ENCODE data around the gene RARS2. TPM values are rescaled to one million over a fixed set of nuclear protein-coding genes. Genes with fewer than 3 reads are reported as not detected.

Gene RARS2
- total RNA-seq, 4 donors from 2014 or later: 11.4 to 21.1 (median 13.4) TPM

DNA sequence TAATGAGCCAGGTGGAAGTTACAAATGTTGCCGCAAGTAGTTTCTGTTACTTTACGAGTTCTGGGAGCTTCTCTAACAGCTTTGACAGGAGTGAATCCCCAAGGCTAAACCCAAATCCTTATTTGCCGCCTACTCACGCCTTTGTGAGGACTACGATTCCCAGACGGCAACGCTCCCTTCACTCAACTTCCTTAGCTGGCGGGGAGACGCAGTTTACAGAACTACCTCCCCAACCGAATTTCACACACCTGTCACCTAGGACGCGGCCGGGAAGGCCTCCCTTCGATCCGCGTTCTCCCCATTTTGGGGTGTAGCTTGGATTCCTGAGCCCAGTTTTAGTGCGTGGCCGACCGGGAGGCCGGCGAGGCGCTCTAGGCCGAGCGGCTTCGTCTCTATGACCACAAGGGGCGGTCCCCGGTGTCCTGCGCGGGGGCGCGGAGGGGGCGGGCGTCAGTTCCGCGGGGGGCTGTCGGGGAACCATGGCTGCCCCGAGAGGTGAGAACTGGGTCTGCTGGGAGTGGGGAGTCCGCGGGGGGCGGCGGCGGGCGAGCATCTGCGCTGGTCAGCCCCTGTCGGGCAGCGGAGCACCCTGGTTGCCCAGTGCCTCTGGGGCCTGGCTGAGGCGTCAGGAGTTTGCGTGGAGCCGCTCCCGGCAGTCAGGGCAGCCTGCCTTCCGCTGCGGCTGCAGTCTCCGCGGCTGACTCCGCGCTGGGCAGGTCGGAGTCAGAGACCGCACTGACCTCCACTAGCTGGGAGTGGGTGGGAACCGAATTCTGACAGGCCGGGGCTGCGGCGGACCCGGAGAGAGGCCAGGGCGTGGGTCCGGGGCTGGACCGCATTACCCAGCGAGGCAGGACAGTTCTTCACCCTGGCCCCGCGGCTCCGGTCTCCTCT, 117.0 kb downstream of the RARS2 start, which contains the start of gene SLC35A1:
TSS of gene SLC35A1 (plus strand) at position 450 of the 894 bp plus-strand sequence. CDS start at position 480, 30 bp downstream.
- Histone ChIP-seq H3K27me3 (no peaks in the 10 kb centered on the region), H3K4me1 (peaks cover 7% of the 10 kb centered on the region in 2 donors), H3K27ac (peak within 1 kb of the TSS; percentile 89 to 98 (median 94)), H3K9me3 (no peaks in the 10 kb centered on the region), H3K4me3 (peak within 1 kb of the TSS; percentile 74 to 100 (median 90)), H3K36me3 (no peaks in the 10 kb centered on the region)
- TF ChIP-seq, protein P1, sequence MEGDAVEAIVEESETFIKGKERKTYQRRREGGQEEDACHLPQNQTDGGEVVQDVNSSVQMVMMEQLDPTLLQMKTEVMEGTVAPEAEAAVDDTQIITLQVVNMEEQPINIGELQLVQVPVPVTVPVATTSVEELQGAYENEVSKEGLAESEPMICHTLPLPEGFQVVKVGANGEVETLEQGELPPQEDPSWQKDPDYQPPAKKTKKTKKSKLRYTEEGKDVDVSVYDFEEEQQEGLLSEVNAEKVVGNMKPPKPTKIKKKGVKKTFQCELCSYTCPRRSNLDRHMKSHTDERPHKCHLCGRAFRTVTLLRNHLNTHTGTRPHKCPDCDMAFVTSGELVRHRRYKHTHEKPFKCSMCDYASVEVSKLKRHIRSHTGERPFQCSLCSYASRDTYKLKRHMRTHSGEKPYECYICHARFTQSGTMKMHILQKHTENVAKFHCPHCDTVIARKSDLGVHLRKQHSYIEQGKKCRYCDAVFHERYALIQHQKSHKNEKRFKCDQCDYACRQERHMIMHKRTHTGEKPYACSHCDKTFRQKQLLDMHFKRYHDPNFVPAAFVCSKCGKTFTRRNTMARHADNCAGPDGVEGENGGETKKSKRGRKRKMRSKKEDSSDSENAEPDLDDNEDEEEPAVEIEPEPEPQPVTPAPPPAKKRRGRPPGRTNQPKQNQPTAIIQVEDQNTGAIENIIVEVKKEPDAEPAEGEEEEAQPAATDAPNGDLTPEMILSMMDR (IDR thresholded peaks at IDR 0.05 in 4 of 5, conservative IDR thresholded peaks at IDR 0.05 in 1 of 5): peak in 4 of 5 experiments; percentile 14 to 58 (median 33)
- peak; percentile 60 to 61 for TF ChIP-seq POLR2A (IDR thresholded peaks at IDR 0.05)
- intact Hi-C loops (cut with DNase I; ENCODE audit: low total_unique reads) (loop anchor here (1.0 to 5.0 kb wide), 3 partner anchors 64 to 320 kb away; partner anchors contain the start of gene SMIM8), in situ Hi-C loops (cut with MboI; ENCODE audit: low sequenced_read_pairs in 4 of 4) (no loop called here)
- DNase-seq: peak; percentile 70 to 77
- peak; percentile 95 to 96 for ATAC-seq

DNA sequence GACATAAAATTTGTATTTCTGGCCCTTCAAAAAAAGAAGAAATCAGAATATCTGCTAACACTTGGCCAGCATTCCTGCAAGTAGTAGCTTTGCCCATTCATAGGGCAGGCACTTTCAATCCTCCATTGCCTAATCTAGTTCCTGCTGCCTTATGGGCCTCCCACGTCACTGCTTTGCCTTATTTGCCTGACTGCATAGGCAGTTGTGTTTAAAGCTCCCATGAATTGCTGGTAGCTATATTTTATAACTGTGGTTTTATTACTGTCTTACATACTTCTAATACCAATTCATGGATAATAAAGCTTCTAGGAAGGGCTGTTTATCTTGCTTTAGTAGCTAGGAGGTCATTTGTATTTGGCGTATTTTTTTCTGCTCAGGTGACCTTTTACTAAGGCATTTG, 124.7 kb downstream of the RARS2 start:
- Histone ChIP-seq H3K27ac (no peak overlapping the region), H3K4me1 (no peaks in the 10 kb centered on the region), H3K27me3 (no peaks in the 10 kb centered on the region), H3K4me3 (no peak overlapping the region), H3K36me3 (no peaks in the 10 kb centered on the region), H3K9me3 (no peaks in the 10 kb centered on the region)
- in situ Hi-C loops (cut with MboI; ENCODE audit: low sequenced_read_pairs in 4 of 4) (no loop called here), intact Hi-C loops (cut with DNase I; ENCODE audit: low total_unique reads) (no loop called here)
- TF ChIP-seq, protein P1 (IDR thresholded peaks at IDR 0.05 in 4 of 5, conservative IDR thresholded peaks at IDR 0.05 in 1 of 5): no peak
- TF ChIP-seq POLR2A (IDR thresholded peaks at IDR 0.05): no peak
- no peak for DNase-seq
- no peak for ATAC-seq

Other genes starting within 250 kb of the RARS2 start
- gene C6orf163, start 245.2 kb downstream of the RARS2 start, total RNA-seq: 1 to 10 TPM in 1 of 4 donors, under 1 TPM in 2, not detected in 1; 0.29 to 5.3 (median 0.40) TPM
- gene CFAP206, start 182.0 kb downstream of the RARS2 start, total RNA-seq: 1 to 10 TPM in 1 of 4 donors, under 1 TPM in 1, not detected in 2; 0.20 to 1.6 TPM
- 10 to 100 TPM in 2 of 4 donors, 1 to 10 TPM in 2; 6.7 to 19.2 (median 11.2) TPM for gene SLC35A1, start 117.0 kb downstream of the RARS2 start, total RNA-seq
- 10 to 100 TPM; 18.6 to 28.5 (median 22.6) TPM for gene ORC3, start 148 bp upstream of the RARS2 start, total RNA-seq
- 10 to 100 TPM; 25.6 to 44.5 (median 33.1) TPM for gene AKIRIN2, start 112.2 kb upstream of the RARS2 start, total RNA-seq

Measured in gastrocnemius medialis (tissue), 4 donors.